Neural crest cell (in vitro differentiated cells): Measurements from ENCODE around the gene PAPSS1. TPM values are rescaled to one million over a fixed set of nuclear protein-coding genes. Genes with fewer than 3 reads are reported as not detected.

Experiments used
- DNase-seq: peaks from one replicate; pipeline ENCODE4 v3.0.0; 2021; ENCODE audit warnings: low read depth, mixed read lengths, low spot score
- H3K27ac Mint-ChIP-seq: one replicate; pipeline ENCODE4 v1.8.0; 2021; ENCODE audit warnings: mild to moderate bottlenecking, mixed read lengths; ENCODE audit not compliant: unreplicated experiment
- H3K27me3 Mint-ChIP-seq: 2 replicates; pipeline ENCODE4 v1.8.0; 2021; ENCODE audit warnings: low read depth, mild to moderate bottlenecking, mixed read lengths
- H3K36me3 Mint-ChIP-seq: 2 replicates; pipeline ENCODE4 v1.8.0; 2021; ENCODE audit warnings: low read depth, mild to moderate bottlenecking, mixed read lengths
- H3K4me1 Mint-ChIP-seq: 2 replicates; pipeline ENCODE4 v1.8.0; 2021; ENCODE audit warnings: mixed read lengths
- H3K4me3 Mint-ChIP-seq: one replicate; pipeline ENCODE4 v1.8.0; 2021; ENCODE audit warnings: mild to moderate bottlenecking, mixed read lengths
- H3K9me3 Mint-ChIP-seq: 2 replicates; pipeline ENCODE4 v1.8.0; 2021; ENCODE audit warnings: mixed read lengths
- CTCF ChIP-seq: fragments of 200-600 bp; sonication (generic); conservative IDR thresholded peaks from 2 replicates; pipeline ENCODE4 v1.5.0; 2021; ENCODE audit warnings: antibody characterized with exemption, mild to moderate bottlenecking
- total RNA-seq: library from RNA; stranded (reverse); gene quantifications from 2 replicates; pipeline ENCODE4 v1.2.1, GENCODE V29; 2021

The PAPSS1 gene
- total RNA-seq, 1 donor from 2014 or later: 78.6 TPM

- H3K27me3 Mint-ChIP-seq: no peaks in the 10 kb centered on the region
- H3K27ac Mint-ChIP-seq: no peak overlapping the region
- peaks cover 26% of the 10 kb centered on the region for H3K36me3 Mint-ChIP-seq
- H3K4me3 Mint-ChIP-seq: no peak overlapping the region
- H3K9me3 Mint-ChIP-seq: peaks cover 2% of the 10 kb centered on the region
- DNase-seq: no peak
- no peaks in the 10 kb centered on the region for H3K4me1 Mint-ChIP-seq
- TF ChIP-seq CTCF: no peak
These were observed 36.2 kb downstream of the PAPSS1 start for GRCh38 chr4:107683873-107684272.

DNA sequence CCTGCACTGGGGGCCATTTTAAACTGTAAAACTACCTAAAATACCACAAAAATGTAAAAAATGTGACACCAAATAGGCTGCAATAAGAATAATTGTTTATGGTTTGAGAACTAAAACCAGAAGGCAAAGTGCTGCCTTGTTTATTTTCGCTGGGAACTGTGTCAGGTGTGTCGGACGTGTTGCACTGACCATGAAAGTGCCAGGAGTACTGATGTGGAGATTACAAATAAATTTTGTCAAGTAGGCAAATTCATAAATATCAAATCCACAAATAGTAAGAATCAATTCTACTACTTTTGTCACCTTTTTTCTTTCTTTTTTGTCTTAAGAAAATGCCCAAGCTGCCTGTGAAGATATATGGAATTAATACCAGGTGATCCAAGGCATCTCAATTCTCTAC lies 37.7 kb downstream of the PAPSS1 start:
- no peak for DNase-seq
- Mint-ChIP-seq H3K36me3 (peaks cover 38% of the 10 kb centered on the region), H3K4me1 (no peaks in the 10 kb centered on the region), H3K9me3 (peaks cover 2% of the 10 kb centered on the region), H3K27me3 (no peaks in the 10 kb centered on the region), H3K4me3 (no peak overlapping the region), H3K27ac (no peak overlapping the region)
- no peak for TF ChIP-seq CTCF

DNA sequence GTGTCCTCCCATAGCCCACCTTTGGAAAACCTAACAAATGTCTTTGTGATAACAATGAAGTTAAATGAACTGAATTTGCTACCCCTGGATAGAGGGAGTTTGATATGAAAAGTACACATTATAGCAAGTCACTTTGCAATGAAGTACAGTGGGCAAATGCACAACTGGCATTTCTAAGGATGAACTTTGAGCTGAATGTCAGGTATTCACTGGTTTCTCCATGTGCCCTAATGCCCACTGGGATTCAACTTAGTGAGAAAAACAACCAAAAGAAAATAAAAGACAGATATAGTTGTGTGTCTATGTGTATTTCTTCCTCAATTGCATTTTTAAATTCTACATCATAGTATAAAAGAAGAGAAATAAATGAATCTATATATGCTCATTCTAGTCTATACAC lies 51.0 kb downstream of the PAPSS1 start:
- no peak overlapping the region for H3K27ac Mint-ChIP-seq
- no peaks in the 10 kb centered on the region for H3K9me3 Mint-ChIP-seq
- TF ChIP-seq CTCF: no peak
- peaks cover 15% of the 10 kb centered on the region for H3K36me3 Mint-ChIP-seq
- no peak overlapping the region for H3K4me3 Mint-ChIP-seq
- no peaks in the 10 kb centered on the region for H3K27me3 Mint-ChIP-seq
- peaks cover 5% of the 10 kb centered on the region for H3K4me1 Mint-ChIP-seq
- DNase-seq: no peak

GRCh38 chr4:107666134-107666533 lies 53.9 kb downstream of the PAPSS1 start:
- peak; percentile 53 for TF ChIP-seq CTCF
- H3K4me3 Mint-ChIP-seq: no peak overlapping the region
- H3K27ac Mint-ChIP-seq: no peak overlapping the region
- no peaks in the 10 kb centered on the region for H3K27me3 Mint-ChIP-seq
- peaks cover 8% of the 10 kb centered on the region for H3K4me1 Mint-ChIP-seq
- DNase-seq: no peak
- no peaks in the 10 kb centered on the region for H3K36me3 Mint-ChIP-seq
- H3K9me3 Mint-ChIP-seq: no peaks in the 10 kb centered on the region

DNA sequence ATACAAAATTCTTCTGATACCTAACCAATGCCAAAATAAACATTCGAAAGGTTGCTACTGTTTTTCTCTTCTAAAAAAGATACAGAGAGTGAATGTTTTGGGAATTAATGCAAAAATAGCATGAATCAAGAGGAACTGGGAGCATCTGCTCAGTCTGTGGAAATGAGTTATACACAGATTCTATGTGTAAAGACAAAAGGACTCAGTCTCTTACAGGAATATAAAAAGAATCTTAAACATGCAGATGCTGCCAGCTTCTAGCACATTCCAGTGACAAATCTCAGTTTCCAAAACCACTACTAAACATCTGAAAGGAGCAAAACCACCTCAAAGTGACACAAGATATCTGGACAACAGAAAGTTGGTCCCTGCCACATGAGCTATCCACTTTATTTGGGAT lies 55.0 kb downstream of the PAPSS1 start:
- no peaks in the 10 kb centered on the region for H3K36me3 Mint-ChIP-seq
- peaks cover 8% of the 10 kb centered on the region for H3K4me1 Mint-ChIP-seq
- DNase-seq: no peak
- no peak overlapping the region for H3K27ac Mint-ChIP-seq
- H3K4me3 Mint-ChIP-seq: no peak overlapping the region
- no peaks in the 10 kb centered on the region for H3K27me3 Mint-ChIP-seq
- no peak for TF ChIP-seq CTCF
- H3K9me3 Mint-ChIP-seq: no peaks in the 10 kb centered on the region
